Measurements from ENCODE around the gene TSTD1. TPM values are rescaled to one million over a fixed set of nuclear protein-coding genes. Genes with fewer than 3 reads are reported as not detected.

The TSTD1 gene
- total RNA-seq, 1 experiment from 2014 or later = 24.8 TPM

- peaks cover 6% of the 10 kb centered on the region for H3K4me1 Mint-ChIP-seq (ENCODE audit: low read depth, unreplicated experiment)
- peak overlapping the region; percentile 19 for H3K4me3 Mint-ChIP-seq (ENCODE audit: unreplicated experiment)
- peaks cover 12% of the 10 kb centered on the region; the same call in 1 of the 2 replicates for H3K9me3 ChIP-seq
- POLR2A ChIA-PET = no interaction called here
- H3K27me3 ChIP-seq (replicated peaks; ENCODE audit: control insufficient read depth, insufficient read depth, low read length) = no peaks in the 10 kb centered on the region
- peaks cover 12% of the 10 kb centered on the region for H3K4me1 ChIP-seq
- no peak for TF ChIP-seq CTCF (IDR thresholded peaks at IDR 0.05; ENCODE audit: insufficient read depth in 1 of 2, low read depth in 1 of 2, low read length in 1 of 2, severe bottlenecking in 1 of 2, unreplicated experiment in 1 of 2)
- no peaks in the 10 kb centered on the region; the same call in 1 of the 2 replicates for H3K36me3 ChIP-seq (ENCODE audit: control insufficient read depth, insufficient read depth, low read length)
- no peak overlapping the region for H3K4me3 ChIP-seq (ENCODE audit: low read depth, low read length)
- no peaks in the 10 kb centered on the region for H3K27me3 Mint-ChIP-seq (ENCODE audit: insufficient read depth, unreplicated experiment)
- CTCF ChIA-PET = no interaction called here
- BruUV-seq (replicated peaks) = no TSS peak
- peaks cover 14% of the 10 kb centered on the region for H3K36me3 Mint-ChIP-seq (ENCODE audit: insufficient read depth, unreplicated experiment)
- peaks cover 13% of the 10 kb centered on the region for H3K9me3 Mint-ChIP-seq (ENCODE audit: unreplicated experiment)
- no peak for DNase-seq
- no peak overlapping the region for H3K27ac Mint-ChIP-seq (ENCODE audit: unreplicated experiment)
- intact Hi-C loops (cut with micrococcal nuclease; ENCODE audit: unreplicated experiment) = no loop called here
These were observed 10.4 kb upstream of the TSTD1 start for GRCh38 chr1:161048949-161049722.

DNA sequence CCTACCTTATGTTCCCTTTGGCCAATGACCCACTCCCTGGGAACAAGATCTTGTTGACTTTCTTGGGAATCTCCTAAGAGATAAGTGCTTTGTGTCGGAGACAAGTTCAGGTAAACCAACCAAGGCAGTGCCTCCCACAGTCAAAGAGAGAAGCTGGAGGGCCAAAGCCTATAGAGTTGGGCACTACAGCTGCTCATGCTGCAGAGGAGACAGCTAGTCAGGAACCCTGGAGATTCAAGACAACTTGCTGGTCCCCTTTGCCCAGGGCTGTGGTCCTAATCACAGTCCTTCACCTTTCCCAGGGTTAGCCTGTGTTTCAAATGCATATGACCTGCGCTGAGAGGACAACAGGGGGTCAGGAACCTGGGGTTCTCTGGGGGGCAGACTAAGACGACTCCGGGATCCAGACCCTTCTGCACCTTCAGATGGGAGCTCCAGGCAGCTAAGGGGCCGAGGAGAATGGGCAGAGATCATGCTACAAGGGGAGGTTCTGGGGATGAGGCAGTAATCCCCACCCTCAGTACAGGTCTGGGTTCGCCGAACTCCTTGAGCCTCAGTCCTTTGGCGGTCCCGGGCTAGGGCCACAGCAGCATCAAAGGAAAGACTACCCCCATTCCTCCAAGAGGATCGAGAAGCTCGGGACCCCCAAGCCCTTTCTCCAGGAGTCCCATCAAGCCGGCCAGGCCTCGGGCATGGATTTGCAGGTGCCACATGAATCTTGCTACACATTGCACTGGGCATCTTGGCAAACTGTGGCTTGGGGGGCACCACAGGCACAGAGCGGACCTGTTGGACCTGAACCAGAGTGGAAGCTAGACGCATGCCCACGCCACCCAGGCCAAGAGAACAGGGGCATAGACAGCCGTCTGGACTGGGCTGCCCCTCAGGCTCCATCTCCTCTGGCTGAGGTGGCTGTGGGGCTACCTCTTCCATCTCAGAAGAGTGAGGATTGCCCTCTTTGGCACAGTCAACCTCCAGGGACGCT is 9.0 kb upstream of the TSTD1 start:
- Histone ChIP-seq H3K36me3 (ENCODE audit: control insufficient read depth, insufficient read depth, low read length) (no peaks in the 10 kb centered on the region; the same call in 1 of the 2 replicates), H3K4me1 (peaks cover 12% of the 10 kb centered on the region), H3K9me3 (peaks cover 12% of the 10 kb centered on the region; the same call in 1 of the 2 replicates), H3K27me3 (replicated peaks; ENCODE audit: control insufficient read depth, insufficient read depth, low read length) (no peaks in the 10 kb centered on the region), H3K4me3 (ENCODE audit: low read depth, low read length) (no peak overlapping the region)
- peaks cover 13% of the 10 kb centered on the region for H3K9me3 Mint-ChIP-seq (ENCODE audit: unreplicated experiment)
- DNase-seq = no peak
- no peak for TF ChIP-seq CTCF (IDR thresholded peaks at IDR 0.05; ENCODE audit: insufficient read depth in 1 of 2, low read depth in 1 of 2, low read length in 1 of 2, severe bottlenecking in 1 of 2, unreplicated experiment in 1 of 2)
- intact Hi-C loops (cut with micrococcal nuclease; ENCODE audit: unreplicated experiment) = no loop called here
- no peaks in the 10 kb centered on the region for H3K27me3 Mint-ChIP-seq (ENCODE audit: insufficient read depth, unreplicated experiment)
- peaks cover 14% of the 10 kb centered on the region for H3K36me3 Mint-ChIP-seq (ENCODE audit: insufficient read depth, unreplicated experiment)
- ChIA-PET POLR2A (interaction anchor here (3.7 kb wide), 1 partner anchor 26 kb away, joined by 84 read pairs; the partner anchor contains the start of gene F11R), CTCF (no interaction called here)
- no TSS peak for BruUV-seq (replicated peaks)
- no peak overlapping the region for H3K27ac Mint-ChIP-seq (ENCODE audit: unreplicated experiment)
- H3K4me3 Mint-ChIP-seq (ENCODE audit: unreplicated experiment) = no peak overlapping the region
- H3K4me1 Mint-ChIP-seq (ENCODE audit: low read depth, unreplicated experiment) = peaks cover 6% of the 10 kb centered on the region

Measured in Caco-2 (cell line).